NCI-H2227 treated with DMSO at 0.1 percent for 48 hours (cell line): ENCODE data around the gene CAPG.
"Not testable (repeated sequence)": the region's sequence is repeated elsewhere in the genome, so short reads cannot be mapped to it uniquely, and the experiment has no call there.

Source experiments
- DNase-seq: peaks from one replicate; lab custom pipeline; 2025; lab: John Stamatoyannopoulos, UW

Gene CAPG

DNA sequence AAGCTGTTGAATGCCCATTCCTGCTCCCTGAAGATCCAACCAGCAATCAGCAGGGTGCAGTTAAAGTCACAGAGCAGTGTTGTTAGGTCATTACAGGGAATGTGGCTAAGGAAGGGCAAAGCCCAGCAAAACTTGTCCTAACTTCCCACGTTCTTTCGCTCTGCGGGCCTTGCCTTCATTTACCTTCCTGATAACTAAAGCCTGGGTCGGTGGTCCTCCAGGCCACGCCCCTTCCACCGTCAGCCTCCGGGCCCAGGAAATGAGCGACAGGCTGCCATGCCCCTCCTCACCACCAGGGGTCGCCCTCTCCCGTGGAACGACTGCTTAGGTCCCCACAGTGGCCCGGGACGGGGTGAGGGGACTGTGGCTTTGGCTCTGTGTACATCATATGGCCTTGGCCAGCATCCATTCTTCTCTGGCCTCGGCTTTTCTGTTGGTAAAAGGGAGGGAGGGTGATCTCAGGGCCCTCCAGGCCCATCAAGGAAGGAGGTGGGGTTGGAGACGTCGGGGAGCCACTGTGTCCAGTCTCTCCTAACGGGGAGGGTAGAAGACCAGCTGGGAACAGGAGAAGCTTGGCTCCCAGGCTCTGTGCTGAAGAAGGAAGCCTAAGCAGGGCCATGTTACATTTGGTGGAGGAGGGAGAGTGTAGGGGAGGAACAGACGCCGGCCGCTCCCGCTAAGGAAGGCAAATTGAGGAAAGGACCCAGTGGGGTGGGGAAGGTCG lies 10.5 kb upstream of the CAPG start:
- peak; percentile 84 for DNase-seq

DNA sequence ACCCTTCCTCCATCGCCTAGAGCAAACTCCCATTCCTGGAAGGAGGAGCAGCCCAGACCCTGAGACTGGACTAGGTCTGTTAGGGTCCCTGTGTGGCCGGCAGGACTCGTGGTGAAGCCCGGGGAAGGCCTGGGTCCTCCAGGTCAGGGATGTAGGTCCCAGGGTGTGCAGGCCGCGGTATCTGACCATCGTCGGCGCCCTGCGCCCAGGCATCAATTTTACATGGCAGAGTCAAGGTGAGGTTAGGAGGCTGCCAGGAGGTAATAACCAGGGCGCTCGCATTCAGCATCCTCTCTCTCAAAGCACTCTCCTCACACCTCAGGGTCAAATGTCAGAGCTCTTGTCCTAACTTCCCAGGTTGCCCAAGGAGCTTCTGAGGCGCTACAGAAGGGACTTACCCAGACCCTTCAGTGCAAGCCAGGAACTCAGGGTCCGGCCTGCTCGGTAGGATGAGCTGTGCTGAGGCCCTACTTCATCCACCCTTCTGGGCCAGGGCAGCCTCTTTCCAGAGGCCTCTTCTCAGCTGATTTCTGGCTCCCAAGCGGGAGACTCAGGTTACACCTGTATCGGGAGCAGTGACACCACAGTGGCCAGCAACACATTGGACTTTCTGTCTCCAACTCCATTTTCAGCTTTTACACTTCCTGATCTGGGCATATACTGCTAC lies 9.0 kb upstream of the CAPG start:
- DNase-seq: no peak

DNA sequence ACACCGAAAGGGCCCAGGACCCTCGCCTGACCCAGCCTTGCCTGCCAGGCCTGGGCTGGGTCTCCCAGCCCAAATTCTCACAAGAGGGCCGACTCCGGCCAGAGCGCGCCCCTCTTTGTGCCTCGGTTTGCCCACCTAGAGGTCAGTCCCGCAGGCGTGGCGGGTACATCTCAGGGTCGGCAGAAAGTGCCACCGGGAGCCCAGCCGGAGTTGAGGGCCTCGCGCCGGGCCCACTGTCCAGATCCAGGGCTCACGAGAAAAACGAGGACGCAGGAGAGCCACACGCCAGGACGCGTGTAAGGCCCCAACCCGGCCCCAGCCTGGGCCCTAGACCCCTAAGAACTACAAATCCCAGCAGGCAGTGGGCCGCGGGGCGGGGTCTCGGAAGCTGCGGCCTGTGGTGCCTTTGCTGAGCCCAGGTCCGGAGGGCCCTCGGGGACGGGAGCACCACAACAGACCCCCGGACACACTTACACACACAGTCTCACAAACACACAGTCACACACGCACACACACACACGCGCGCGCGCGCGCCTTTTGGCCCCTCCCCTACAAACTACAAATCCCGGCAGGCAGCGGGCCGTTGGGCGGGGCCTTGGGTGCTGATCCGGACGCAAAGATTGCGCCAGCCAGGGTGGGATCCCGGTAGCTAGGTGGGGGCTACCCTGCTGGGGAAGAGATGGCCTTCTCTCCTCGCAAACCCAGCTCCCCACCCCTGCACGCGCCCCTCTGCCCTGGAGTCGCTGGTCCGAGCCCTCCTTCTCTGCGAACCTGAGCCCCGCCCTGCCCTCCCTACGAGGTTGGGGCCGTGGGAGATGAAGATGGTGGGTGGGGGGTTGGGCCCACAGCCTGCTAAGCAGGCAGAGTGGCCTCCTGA lies 8.2 kb upstream of the CAPG start, which contains the start of gene SH2D6:
Gene SH2D6, plus strand, starts transcription at position 583 of the 877 bp plus-strand sequence. CDS start 10,752 bp downstream, outside the sequence.
- DNase-seq: peak; percentile 87

DNA sequence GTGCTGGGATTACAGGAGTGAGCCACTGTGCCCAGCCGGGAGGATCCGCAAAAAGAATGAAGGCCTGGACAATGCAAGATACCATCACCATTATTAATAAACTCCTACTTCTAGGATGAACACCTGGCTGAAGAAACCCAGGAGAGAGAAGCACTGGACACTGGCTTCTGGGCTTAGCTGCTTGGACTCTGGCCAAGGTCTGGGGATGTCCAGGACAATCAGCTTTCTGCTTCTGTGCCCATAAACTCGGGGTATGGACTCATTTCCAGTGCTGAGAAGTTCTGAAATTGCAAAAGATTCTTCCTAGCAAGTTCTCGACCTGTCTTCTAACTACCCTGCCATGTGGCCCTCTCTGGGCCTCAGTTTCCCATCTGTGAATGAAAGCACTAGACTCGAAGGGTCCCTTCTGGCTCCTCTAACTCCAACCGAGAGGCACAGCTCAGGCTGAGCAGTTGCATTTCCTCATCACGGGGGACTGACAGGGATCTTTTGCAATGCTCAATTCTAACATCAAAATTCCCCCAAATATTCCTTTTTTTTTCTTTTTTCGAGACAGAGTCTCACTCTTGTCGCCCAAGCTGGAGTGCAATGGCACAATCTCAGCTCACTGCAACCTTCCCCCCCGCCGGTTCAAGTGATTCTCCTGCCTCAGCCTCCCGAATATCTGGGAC lies 5.9 kb upstream of the CAPG start:
- DNase-seq: no peak

DNA sequence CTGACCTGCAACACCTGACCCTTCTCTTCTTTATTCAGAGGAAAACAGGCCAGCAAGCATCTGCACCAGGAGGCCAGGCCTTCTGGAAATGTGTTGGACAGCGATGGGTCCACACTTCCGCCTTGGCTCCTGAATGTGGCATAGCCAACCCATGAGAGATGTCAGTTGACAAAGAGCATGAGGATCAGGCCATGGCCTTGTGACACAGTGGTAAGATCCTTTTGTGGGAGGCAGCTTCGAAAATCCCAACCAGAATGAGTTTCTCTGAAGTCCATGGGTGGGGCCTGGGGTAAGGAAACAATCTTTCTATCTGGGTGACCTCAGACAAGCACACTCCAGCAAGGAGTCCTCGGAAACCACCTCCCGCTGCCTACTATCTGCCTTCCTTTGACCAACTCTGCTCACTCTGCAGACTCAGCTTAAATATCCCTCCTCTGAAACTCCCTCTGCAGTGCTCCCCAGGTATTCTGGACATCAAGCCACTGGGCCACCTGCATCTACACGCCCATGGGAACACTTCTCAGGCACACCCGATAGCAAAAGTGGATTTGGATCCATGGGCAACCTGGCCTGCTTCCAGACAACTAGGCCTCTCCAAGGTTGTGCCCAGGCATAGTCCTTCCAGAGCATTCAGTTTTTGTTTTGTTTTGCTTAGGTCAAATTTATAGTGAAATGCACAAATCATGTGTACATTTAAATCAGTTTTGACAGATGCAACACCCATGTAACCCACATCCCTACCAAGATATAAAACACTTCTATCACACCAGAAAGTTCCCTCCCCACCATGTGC lies 4.8 kb upstream of the CAPG start:
- no peak for DNase-seq

DNA sequence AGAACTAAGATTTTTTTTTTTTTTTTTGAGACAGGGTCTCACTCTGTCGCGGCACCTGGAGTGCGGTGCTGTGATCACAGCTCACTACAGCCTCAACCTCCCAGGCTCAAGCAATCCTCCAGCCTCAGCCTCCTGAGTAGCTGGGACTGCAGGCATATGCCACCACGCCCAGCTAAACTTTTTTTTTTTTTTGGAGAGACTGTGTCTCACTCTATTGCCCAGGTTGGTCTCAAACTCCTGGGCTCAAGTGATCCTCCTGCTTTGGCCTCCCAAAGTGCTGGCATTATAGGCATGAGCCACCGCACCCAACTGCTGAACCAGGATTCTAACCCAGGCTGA lies 4.2 kb upstream of the CAPG start:
- not testable (repeated sequence) for DNase-seq

DNA sequence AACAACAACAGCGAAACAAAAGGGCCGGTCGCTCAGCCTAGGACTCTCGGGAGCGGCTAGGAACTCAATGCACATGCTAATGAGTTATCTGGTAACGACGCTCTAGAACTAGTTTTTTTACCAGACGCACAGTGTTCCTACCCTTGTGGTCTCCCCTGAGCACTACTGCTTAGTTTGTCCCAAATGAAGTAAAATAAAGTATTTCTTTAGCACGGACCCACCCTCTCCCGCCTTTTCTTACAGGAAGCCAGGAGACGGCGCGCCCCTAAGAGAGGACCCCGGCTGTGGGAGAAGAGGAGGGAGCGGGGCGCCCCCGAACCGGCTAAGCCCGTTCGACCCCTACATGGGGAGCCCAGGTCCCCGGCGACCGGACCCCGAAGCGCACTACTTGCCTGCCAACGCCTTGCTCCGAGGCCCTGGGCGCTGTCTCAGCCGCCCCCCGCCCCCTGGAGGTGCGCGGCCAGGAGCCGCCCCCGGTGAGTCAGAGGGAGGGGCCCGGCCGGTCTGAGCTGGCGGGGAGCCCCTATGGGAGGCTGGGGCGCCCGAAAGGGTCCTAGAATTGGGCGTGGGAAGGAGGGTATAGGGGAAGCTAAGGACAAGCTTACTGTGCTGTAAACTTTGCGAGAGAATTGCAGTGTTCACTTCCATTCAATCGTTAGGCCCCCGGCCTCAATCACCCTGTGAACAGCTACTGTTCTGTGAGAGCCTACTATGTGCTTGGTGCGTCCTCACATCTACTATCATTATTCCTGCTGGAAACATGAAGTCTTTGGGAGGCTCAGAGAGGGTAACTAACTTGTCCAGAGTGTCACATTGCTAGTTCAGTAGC lies 3.6 kb upstream of the CAPG start:
- DNase-seq: no peak

DNA sequence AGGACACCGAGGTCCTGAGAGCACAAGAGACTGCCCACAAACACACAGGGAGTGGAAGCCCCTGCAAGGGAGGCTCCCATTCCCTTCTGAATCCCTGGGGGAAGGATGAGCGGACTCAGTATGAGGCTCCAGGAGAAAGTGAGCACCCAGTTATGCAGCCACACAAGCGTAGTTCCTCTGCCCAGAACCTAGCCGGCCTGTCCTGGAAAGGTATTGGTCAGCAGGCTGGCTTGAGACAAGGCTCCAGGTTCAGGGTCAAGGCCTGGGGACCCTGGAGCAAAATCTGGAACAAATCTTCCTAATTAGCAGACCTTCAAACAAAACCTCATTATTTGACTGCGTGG lies 1.2 kb upstream of the CAPG start:
- no peak for DNase-seq

DNA sequence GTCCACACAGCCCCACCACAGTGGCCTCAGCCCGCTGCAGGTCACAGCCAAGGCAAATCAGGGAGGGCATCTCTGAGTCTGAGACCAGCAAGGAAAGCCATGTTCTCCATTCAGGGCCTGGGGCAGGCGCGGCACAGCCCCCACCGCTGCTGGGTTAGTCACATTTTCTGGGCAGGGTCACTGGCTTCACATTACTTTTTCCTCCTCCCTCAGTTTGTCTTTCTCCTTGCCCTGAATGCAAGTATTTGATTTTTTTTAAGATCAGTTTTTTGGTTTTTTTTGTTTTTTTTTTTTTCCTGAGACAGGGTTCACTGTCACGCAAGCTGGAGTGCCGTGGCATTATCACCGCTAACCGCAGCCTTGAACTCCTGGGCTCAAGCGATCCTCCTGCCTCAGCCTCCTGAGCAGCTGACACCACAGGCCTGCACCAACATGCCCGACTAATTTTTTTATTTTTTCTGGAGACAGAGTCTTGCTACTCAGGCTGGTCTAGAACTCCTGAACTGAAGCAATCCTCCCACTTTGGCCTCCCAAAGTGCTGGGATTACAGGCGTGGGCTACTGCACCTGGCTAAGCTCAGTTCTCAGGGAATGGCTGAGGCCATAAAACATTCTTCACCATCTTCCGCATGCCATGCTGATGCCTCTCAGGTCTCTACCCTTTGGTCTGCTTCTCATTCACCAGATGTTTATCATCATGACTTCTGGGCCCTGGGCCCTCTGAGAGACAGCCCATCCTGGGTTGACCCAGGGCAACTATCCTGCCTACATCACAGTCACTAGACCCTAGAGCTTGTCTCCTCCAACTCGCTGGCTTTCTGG lies 628 bp upstream of the CAPG start:
- no peak for DNase-seq

DNA sequence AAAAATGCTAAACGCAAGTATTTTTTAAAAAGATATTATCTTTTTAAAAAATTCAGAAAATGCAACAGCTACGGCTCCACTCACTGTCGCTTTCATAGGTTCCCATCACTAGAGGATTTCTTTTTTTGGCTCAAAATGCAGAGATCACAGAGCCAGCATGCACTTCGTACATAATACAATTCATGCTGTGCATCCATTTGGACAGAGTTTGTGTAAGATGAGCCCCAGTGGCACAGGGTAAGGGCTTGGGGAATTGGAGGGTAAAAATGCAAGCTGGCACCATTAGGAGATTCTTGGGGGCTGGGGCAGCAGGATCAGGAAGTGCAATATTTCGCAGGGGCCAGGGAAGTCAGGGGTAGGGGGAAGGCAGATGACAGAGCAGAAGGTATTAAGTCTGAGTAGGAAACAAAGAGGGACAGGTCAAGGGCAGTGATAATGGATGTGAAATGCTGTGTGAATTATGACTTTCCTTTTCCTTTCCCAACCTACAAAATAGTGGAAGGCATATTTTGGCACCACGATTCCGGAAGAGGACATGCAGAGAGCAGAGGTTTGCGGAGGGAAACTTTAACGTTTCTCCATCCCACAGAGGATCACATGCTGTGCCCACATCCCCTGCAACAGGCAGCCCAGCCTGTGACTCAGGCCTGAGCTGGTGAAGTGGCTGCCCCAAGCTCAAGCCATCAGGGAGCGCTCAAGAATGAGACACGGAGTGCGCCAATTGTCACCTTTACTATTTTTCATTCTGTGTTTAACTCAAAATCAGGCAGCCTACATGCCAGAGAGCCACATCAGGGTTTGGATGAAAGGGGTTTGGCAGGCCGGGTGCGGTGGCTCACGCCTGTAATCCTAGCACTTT lies 4.7 kb downstream of the CAPG start:
- no peak for DNase-seq

DNA sequence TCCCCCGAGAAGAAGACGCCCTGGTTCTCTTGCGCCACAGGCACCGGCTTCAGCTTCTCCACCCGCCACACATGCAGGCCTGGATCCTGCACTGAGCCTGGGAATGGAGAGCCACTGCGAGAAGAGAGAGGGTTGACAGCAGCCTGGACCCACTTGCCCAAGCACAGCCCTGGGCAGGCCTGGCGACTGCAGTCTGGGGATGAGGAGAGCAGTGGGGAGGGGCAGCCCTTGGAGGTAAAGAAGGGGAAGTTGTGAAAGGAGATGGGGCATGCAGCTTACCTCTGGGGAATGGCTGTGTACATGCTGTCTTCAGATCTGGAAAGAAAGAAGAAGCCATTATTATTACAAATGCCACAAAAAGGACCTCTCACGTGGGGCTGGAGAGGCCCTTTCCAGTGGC lies 8.3 kb downstream of the CAPG start:
- DNase-seq: no peak

DNA sequence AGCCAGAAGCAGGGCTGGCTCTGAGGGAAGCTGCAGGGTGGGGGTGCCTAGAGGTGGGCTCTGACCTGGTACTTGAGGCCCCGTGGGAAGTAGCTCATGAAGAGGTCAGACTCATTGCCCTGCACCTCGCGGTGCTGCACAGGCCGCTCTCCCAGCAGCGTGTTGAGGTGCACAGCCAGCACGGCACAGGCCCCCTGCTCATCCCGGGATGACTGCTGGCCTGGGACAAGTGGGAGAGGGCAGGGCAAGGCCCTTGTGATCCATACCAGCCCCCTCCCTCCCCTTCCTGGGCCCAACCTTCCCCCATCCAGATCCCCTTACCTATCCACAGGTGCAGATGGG lies 8.7 kb downstream of the CAPG start:
- no peak for DNase-seq

DNA sequence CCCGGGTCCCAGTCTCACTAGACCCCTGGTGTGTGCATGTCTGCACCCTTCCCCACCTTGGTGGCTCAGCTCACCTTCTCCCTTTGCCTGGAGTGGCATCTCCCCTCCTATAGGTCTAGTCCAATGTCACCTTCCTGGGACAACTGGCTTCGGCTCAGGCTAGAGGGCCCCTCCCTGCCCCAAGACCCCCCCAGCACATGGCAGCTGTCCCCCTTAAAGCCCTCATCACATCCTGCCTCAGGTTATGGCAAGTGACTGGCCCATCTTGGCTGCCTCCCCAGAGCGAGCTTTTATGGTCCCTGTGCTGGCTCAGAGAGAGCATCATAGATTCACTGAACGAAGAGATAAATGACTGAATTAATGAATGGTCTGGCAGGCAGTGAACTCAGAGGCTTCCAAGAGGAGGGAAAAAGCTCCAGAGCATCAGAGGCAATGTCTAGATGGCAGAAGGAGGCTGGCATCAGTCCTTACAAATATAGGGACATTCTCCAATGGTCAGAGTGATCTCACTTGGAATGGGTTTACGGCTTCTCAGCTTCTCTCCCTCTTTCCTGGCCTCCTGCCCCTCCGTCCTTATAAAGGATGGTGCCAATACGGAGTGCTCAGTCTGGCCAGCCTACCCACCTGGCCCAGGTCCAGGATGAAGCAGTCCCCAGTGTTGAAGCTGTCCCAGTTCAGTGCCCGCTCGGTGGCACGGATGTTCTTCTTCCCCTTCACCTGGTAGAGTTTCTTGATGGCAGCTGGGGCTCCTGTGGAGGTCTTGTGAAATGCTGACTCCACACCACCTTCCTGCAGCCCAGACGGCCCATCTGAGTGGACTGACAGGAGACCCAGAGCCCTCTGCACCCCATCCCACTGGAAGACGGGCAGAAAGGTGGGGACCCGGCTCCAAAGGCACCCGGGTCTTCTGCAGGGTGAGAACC lies 9.4 kb downstream of the CAPG start:
- DNase-seq: no peak

DNA sequence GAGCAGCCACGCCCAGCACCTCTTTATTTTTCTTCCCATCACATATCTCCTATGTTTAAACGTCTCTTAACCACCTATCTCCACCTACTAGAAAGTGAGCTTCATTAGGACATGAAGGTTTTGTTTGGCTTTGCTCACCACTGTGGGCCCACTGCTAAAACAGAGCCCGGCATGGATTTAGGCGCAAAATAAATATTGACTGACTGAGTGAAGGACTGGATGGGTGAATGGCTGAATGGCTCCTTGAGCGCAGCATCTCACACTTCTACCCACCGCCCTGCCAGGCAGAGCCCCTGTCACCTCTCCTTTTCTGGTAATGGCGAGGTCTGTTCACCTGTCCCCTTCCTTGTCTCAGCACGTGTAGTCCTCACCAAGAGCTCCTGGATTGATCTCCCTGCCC lies 10.1 kb downstream of the CAPG start:
- no peak for DNase-seq

DNA sequence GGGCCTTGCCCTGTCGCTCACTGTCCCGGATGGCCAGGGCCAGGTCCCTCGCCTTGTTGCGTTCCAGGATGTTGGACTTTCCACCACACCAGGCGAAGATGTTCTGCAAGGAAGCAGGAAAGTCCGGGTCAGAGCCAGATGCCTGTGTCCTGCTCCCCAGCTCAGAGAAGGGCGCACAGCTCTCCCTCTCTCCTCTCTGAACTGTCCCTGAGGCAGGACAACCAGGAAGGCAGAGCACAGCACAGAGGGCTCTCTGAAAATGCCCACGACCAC lies 11.0 kb downstream of the CAPG start:
- DNase-seq: no peak

DNA sequence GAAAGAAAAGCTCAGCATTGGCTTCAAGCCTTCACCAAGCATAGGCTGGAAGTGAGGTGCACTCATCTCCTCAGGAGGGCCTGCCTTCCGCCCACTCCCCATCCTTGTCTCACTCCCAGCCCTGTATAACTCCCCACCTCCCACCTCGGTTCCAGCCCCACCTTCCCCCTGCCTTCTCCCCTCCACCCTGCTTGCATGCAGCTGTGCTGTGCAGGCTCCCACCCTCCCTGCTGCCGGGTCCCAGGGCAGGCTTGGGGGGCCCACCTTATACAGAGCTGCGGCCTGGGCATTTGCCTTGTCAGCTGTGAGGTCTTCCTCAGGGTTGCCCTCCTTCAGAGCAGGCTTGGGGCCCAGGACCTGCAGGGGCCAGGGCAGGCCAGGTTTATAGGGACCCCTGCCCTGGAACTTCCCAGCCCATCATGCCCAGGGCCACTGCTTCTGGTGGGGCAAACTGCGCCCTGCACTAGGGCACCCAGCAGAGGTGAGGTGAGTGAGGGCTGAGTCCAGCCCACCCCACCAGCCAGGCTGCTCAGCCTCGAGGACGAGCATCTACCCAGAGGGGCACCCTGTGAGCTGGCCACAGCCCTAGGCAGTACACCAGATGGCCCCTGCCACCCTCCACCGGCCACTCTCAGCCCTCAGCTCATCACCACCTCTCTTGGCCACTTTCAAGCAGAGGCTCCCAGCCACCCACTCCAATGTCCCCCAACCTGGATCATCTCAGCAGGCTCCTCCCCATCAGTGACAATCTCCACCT lies 11.6 kb downstream of the CAPG start:
- no peak for DNase-seq

DNA sequence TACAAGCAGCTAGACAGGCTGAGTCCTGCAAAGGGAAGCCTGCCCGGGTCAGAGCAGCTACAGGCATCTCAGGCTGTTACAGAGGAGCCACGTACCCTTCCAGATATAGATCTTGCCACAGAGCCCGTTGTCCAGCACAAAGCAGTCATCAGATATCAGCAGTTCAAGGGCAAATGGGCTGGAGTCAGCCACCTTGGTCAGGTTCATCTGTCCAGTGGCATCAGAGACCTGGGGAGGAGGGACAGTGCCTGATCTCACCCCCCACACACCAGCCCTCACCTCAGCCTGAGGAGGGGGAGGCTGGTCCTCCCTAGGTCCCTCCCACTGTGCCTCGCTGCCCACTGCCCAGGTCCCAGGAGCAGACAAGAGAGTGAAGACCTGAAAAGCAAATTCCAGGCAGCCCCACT lies 12.2 kb downstream of the CAPG start:
- no peak for DNase-seq
